ENCODE results near the gene AP1G1.

GRCh38 chr16:71830359-71830758, 21.7 kb upstream of the AP1G1 start:
- TF ChIP-seq EZH2 (IDR thresholded peaks at IDR 0.05; ENCODE audit: borderline replicate concordance, insufficient read depth, low read length, poor library complexity, severe bottlenecking) (no peak), POLR2AphosphoS5 (IDR thresholded peaks at IDR 0.05) (no peak), REST (IDR thresholded peaks at IDR 0.05; ENCODE audit: borderline replicate concordance) (no peak), SMC3 (conservative IDR thresholded peaks at IDR 0.05; ENCODE audit: poor library complexity) (no peak), RAD21 (conservative IDR thresholded peaks at IDR 0.05) (no peak), EP300 (conservative IDR thresholded peaks at IDR 0.05; ENCODE audit: poor library complexity, severe bottlenecking) (no peak), MXI1 (conservative IDR thresholded peaks at IDR 0.05; ENCODE audit: poor library complexity, severe bottlenecking) (no peak), TAF1 (IDR thresholded peaks at IDR 0.05; ENCODE audit: low read depth) (no peak)
- TF ChIP-seq, protein P1, sequence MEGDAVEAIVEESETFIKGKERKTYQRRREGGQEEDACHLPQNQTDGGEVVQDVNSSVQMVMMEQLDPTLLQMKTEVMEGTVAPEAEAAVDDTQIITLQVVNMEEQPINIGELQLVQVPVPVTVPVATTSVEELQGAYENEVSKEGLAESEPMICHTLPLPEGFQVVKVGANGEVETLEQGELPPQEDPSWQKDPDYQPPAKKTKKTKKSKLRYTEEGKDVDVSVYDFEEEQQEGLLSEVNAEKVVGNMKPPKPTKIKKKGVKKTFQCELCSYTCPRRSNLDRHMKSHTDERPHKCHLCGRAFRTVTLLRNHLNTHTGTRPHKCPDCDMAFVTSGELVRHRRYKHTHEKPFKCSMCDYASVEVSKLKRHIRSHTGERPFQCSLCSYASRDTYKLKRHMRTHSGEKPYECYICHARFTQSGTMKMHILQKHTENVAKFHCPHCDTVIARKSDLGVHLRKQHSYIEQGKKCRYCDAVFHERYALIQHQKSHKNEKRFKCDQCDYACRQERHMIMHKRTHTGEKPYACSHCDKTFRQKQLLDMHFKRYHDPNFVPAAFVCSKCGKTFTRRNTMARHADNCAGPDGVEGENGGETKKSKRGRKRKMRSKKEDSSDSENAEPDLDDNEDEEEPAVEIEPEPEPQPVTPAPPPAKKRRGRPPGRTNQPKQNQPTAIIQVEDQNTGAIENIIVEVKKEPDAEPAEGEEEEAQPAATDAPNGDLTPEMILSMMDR (IDR thresholded peaks at IDR 0.05; ENCODE audit: poor library complexity, severe bottlenecking): no peak

All from neural cell (in vitro differentiated cells).